ENCODE results near the gene CACNB1.

GRCh38 chr17:39191750-39192510 lies 5.5 kb downstream of the CACNB1 start:
- TF ChIP-seq ZBTB44 (tag by site-specific recombination; IDR thresholded peaks at IDR 0.05): no peak
- TF ChIP-seq, protein P1, sequence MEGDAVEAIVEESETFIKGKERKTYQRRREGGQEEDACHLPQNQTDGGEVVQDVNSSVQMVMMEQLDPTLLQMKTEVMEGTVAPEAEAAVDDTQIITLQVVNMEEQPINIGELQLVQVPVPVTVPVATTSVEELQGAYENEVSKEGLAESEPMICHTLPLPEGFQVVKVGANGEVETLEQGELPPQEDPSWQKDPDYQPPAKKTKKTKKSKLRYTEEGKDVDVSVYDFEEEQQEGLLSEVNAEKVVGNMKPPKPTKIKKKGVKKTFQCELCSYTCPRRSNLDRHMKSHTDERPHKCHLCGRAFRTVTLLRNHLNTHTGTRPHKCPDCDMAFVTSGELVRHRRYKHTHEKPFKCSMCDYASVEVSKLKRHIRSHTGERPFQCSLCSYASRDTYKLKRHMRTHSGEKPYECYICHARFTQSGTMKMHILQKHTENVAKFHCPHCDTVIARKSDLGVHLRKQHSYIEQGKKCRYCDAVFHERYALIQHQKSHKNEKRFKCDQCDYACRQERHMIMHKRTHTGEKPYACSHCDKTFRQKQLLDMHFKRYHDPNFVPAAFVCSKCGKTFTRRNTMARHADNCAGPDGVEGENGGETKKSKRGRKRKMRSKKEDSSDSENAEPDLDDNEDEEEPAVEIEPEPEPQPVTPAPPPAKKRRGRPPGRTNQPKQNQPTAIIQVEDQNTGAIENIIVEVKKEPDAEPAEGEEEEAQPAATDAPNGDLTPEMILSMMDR (tag by site-specific recombination; IDR thresholded peaks at IDR 0.05): no peak

Measured in HEK293 (cell line).